ENCODE data around the gene KAZN. TPM values are rescaled to one million over a fixed set of nuclear protein-coding genes. Genes with fewer than 3 reads are reported as not detected.

The KAZN gene
- total and polyA plus RNA-seq, 2 of the 8 experiments (the other 6 are each of a cell fraction or from before 2014, with no cell fraction given) = 3.7 to 11.8 TPM

DNA sequence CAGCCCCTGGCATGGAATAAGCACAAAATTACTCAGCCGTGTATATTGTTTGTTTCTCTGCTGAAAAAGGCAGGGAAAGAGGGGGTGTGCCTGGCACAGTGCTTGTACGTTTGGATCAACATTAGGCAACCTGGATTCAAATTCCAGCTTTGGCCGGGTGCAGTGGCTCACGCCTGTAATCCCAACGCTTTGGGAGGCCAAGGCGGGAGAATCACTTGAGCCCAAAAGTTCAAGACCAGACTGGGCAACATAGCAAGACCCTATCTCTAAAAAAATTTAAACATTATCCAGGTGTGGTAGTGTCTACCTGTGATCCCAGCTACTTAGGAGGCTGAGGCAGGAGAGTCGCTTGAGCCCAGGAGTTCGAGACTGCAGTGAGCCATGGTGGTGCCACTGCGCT lies 402.2 kb downstream of the KAZN start (continued):
- TF ChIP-seq, protein P1, sequence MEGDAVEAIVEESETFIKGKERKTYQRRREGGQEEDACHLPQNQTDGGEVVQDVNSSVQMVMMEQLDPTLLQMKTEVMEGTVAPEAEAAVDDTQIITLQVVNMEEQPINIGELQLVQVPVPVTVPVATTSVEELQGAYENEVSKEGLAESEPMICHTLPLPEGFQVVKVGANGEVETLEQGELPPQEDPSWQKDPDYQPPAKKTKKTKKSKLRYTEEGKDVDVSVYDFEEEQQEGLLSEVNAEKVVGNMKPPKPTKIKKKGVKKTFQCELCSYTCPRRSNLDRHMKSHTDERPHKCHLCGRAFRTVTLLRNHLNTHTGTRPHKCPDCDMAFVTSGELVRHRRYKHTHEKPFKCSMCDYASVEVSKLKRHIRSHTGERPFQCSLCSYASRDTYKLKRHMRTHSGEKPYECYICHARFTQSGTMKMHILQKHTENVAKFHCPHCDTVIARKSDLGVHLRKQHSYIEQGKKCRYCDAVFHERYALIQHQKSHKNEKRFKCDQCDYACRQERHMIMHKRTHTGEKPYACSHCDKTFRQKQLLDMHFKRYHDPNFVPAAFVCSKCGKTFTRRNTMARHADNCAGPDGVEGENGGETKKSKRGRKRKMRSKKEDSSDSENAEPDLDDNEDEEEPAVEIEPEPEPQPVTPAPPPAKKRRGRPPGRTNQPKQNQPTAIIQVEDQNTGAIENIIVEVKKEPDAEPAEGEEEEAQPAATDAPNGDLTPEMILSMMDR (IDR thresholded peaks at IDR 0.05; ENCODE audit: control extremely low read depth in 1 of 3, insufficient read depth in 1 of 3, low read depth in 1 of 3, low read length in 3 of 3) = no peak
- no peak for TF ChIP-seq PHF8 (conservative IDR thresholded peaks at IDR 0.05; ENCODE audit: low read depth, low read length)
- TF ChIP-seq KDM4A (IDR thresholded peaks at IDR 0.05; ENCODE audit: low read depth, low read length, severe bottlenecking) = no peak
- no peak for TF ChIP-seq CHD2 (IDR thresholded peaks at IDR 0.05; ENCODE audit: low read length)
- TF ChIP-seq SIN3A (conservative IDR thresholded peaks at IDR 0.05 in 1 of 2, IDR thresholded peaks at IDR 0.05 in 1 of 2; ENCODE audit: low read depth in 1 of 2, low read length in 2 of 2) = no peak
- TF ChIP-seq TEAD4 (IDR thresholded peaks at IDR 0.05; ENCODE audit: low read depth, low read length) = no peak
- TF ChIP-seq ASH2L (IDR thresholded peaks at IDR 0.05; ENCODE audit: low read length) = no peak
- no peak for TF ChIP-seq CBX5 (IDR thresholded peaks at IDR 0.05; ENCODE audit: low read depth, low read length)
